Transverse colon (tissue), 4 donors: ENCODE results near the gene PRSS38. TPM values are rescaled to one million over a fixed set of nuclear protein-coding genes. Genes with fewer than 3 reads are reported as not detected.

Experiments used
- DNase-seq: peaks from one replicate; pipeline ENCODE4 v3.0.0-alpha.2; 2019
- H3K27ac ChIP-seq, 4 donors: fragments of 200-600 bp; sonication (generic); 2 replicates each; pipeline ENCODE4 v1.5.1; 2016 to 2018; ENCODE audit warnings: inconsistent platforms in 4 of 4
- H3K27me3 ChIP-seq: fragments of 200-600 bp; sonication (generic); 2 replicates; pipeline ENCODE4 v1.5.1; 2017; ENCODE audit warnings: inconsistent platforms
- H3K36me3 ChIP-seq, 4 donors: fragments of 200-600 bp; sonication (generic); 2 replicates each; pipeline ENCODE4 v1.5.1; 2017 to 2019; ENCODE audit warnings: inconsistent platforms in 4 of 4
- H3K4me1 ChIP-seq, 4 donors: fragments of 200-600 bp; sonication (generic); 2 replicates each; pipeline ENCODE4 v1.5.1; 2017 to 2020; ENCODE audit warnings: inconsistent platforms in 4 of 4
- H3K4me3 ChIP-seq, 4 donors: fragments of 200-600 bp; sonication (generic); 1 replicate in 1 of 4; 2 replicates in 3 of 4; pipeline versions ENCODE4 v1.5.1 to v1.6.1; 2017 to 2019; ENCODE audit warnings: inconsistent platforms in 4 of 4
- H3K9me3 ChIP-seq, 2 donors: fragments of 200-600 bp; sonication (generic); 2 replicates each; pipeline ENCODE4 v1.5.1; 2017 to 2019; ENCODE audit warnings: inconsistent platforms in 2 of 2
- CTCF ChIP-seq, 5 experiments: fragments of 200-600 bp in 3 of 5; fragments of 450-650 bp in 2 of 5; sonication (generic) in 3 of 5; IDR thresholded peaks; 1 replicate in 2 of 5; 2 replicates in 3 of 5; pipeline ENCODE4 v1.5.1; 2016 to 2017; ENCODE audit warnings: antibody characterized with exemption in 5 of 5, inconsistent platforms in 3 of 5, mild to moderate bottlenecking in 2 of 5, moderate library complexity in 1 of 5
- EP300 ChIP-seq: sonication (generic); formaldehyde crosslinking; IDR thresholded peaks from one replicate; pipeline ENCODE4 v1.6.1; 2017; ENCODE audit warnings: antibody characterized with exemption, low read depth
- POLR2A ChIP-seq: fragments of 450-650 bp; IDR thresholded peaks from one replicate; pipeline ENCODE4 v1.6.1; 2016; ENCODE audit warnings: antibody characterized with exemption, mild to moderate bottlenecking, moderate library complexity
- POLR2AphosphoS5 ChIP-seq, 3 donors: sonication (generic); formaldehyde crosslinking; IDR thresholded peaks; one replicate each; pipeline ENCODE4 v1.6.1; 2016; ENCODE audit warnings: antibody characterized with exemption in 3 of 3
- WGBS, 2 donors: methylation state at CpG; one replicate each; pipeline ENCODE4 v1.1.5; 2018; ENCODE audit warnings: low coverage in 1 of 2; 5-methylcytosine and 5-hydroxymethylcytosine counted together
- in situ Hi-C, 4 donors: fragments of 200-750 bp; cut with MboI; loops; one replicate each; pipeline versions ENCODE4 v1.15.0 to v1.15.1; 2017; ENCODE audit warnings: low sequenced_read_pairs in 3 of 4, low pct_ligation_motif_present in 1 of 4, low pct_unique_long_range_greater_than_20kb in 1 of 4
- intact Hi-C: fragments of 100-400 bp; cut with DNase I; formaldehyde crosslinking; loops from one replicate; pipeline ENCODE4 v1.15.1; 2023; ENCODE audit warnings: low total_unique reads
- total RNA-seq, 4 donors: library from RNA; depleted of rRNA; stranded (reverse); fragments of >200 nt; gene quantifications; one replicate each; pipeline ENCODE4 v1.1.0, GENCODE V29; 2016

PRSS38 gene
- total RNA-seq, 4 donors from 2014 or later = not detected

- 80 to 91% methylated on average over 1 to 7 of the region's 7 CpGs for WGBS, 2 donors
Measured at GRCh38 chr1:227779685-227780084, 35.8 kb upstream of the PRSS38 start.

GRCh38 chr1:227780101-227781044, 35.1 kb upstream of the PRSS38 start:
- Histone ChIP-seq H3K36me3 (no peaks in the 10 kb centered on the region), H3K27me3 (no peaks in the 10 kb centered on the region), H3K27ac (no peak overlapping the region), H3K9me3 (no peaks in the 10 kb centered on the region), H3K4me3 (no peak overlapping the region), H3K4me1 (no peaks in the 10 kb centered on the region)
- TF ChIP-seq CTCF (IDR thresholded peaks at IDR 0.05) = no peak
- TF ChIP-seq EP300 = no peak
- no peak for TF ChIP-seq POLR2AphosphoS5 (IDR thresholded peaks at IDR 0.05)
- WGBS, 2 donors = 85% methylated on average over 23 of the region's 23 CpGs; no CpG with 5 or more reads in 1 of the 2 donors
- intact Hi-C loops (no loop called here), in situ Hi-C loops (no loop called here)
- DNase-seq = no peak

More at GRCh38 chr1:227779685-227780084, 35.8 kb upstream of the PRSS38 start:
- TF ChIP-seq POLR2A (no peak), EP300 (no peak), POLR2AphosphoS5 (IDR thresholded peaks at IDR 0.05) (no peak), CTCF (IDR thresholded peaks at IDR 0.05) (no peak)
- Histone ChIP-seq H3K9me3 (no peaks in the 10 kb centered on the region), H3K4me1 (no peaks in the 10 kb centered on the region), H3K36me3 (no peaks in the 10 kb centered on the region), H3K27ac (no peak overlapping the region), H3K4me3 (no peak overlapping the region), H3K27me3 (no peaks in the 10 kb centered on the region)
- in situ Hi-C loops (no loop called here), intact Hi-C loops (no loop called here)
- DNase-seq = no peak

- in situ Hi-C loops = no loop called here
- H3K27me3 ChIP-seq = peaks cover 3% of the 10 kb centered on the region
- peaks cover 2 to 4% (median 3%) of the 10 kb centered on the region in 4 donors for H3K4me1 ChIP-seq
- DNase-seq = no peak
- TF ChIP-seq EP300 (no peak), CTCF (IDR thresholded peaks at IDR 0.05) (no peak)
- H3K4me3 ChIP-seq = no peak overlapping the region
- H3K9me3 ChIP-seq = no peaks in the 10 kb centered on the region
- no peaks in the 10 kb centered on the region for H3K36me3 ChIP-seq
- intact Hi-C loops = no loop called here
- 98% methylated on average over 13 of the region's 15 CpGs; no CpG with 5 or more reads in 1 of the 2 donors for whole genome bisulfite sequencing, 2 donors
- H3K27ac ChIP-seq = no peak overlapping the region
Measured at GRCh38 chr1:227781314-227781930, 34.1 kb upstream of the PRSS38 start.

GRCh38 chr1:227782226-227782625, 33.2 kb upstream of the PRSS38 start:
- Histone ChIP-seq H3K4me1 (peaks cover 10 to 12% (median 11%) of the 10 kb centered on the region in 4 donors), H3K36me3 (no peaks in the 10 kb centered on the region), H3K9me3 (no peaks in the 10 kb centered on the region), H3K4me3 (no peak overlapping the region), H3K27ac (no peak overlapping the region), H3K27me3 (peaks cover 7% of the 10 kb centered on the region)
- in situ Hi-C loops (no loop called here), intact Hi-C loops (no loop called here)
- TF ChIP-seq EP300 (no peak), POLR2A (no peak), POLR2AphosphoS5 (IDR thresholded peaks at IDR 0.05) (no peak)
- no peak for DNase-seq
- 97% methylated on average over 4 of the region's 4 CpGs; no CpG with 5 or more reads in 1 of the 2 donors for WGBS, 2 donors
